HepG2 (cell line): ENCODE results near the gene KIR2DL1. TPM values are rescaled to one million over a fixed set of nuclear protein-coding genes. Genes with fewer than 3 reads are reported as not detected.
"Not testable (repeated sequence)": the region's sequence is repeated elsewhere in the genome, so short reads cannot be mapped to it uniquely, and the experiment has no call there.

Source experiments
- ATAC-seq: fragments of 200-7000 bp; cut with Tn5 transposase; 3 replicates; pipeline ENCODE4 v1.9.1; 2020; ENCODE audit warnings: mild to moderate bottlenecking, moderate library complexity
- BruUV-seq: library from RNA; stranded (reverse); fragments of 400-500 nt; replicated peaks from 2 replicates; lab custom pipeline; 2021; lab: Mats Ljungman, UMichigan
- CTCF ChIA-PET: fragments of 300-600 bp; formaldehyde crosslinking; extraction: SDS; loops from one replicate; lab custom pipeline; 2021; ENCODE audit warnings: low total read pairs, inconsistent platforms, low intra/inter-chr PET ratio; lab: Yijun Ruan, JAX
- POLR2A ChIA-PET: fragments of 350-600 bp; sonication (Branson Sonifier 250); formaldehyde crosslinking; loops from one replicate; lab custom pipeline; 2020; ENCODE audit warnings: antibody characterized with exemption, inconsistent platforms; lab: Yijun Ruan, JAX
- DNase-seq: peaks from one replicate; pipeline ENCODE4 v3.0.0-alpha.2; 2015; ENCODE audit warnings: low spot score
- FAIRE-seq: peaks from 3 replicates; lab custom pipeline; 2011; peaks lifted over from hg19 to GRCh38; lab: Jason Lieb, UNC
- H2AFZ ChIP-seq: one replicate; pipeline ENCODE4 v1.6.1; 2011; ENCODE audit warnings: low read length, inconsistent platforms
- H3K27ac ChIP-seq: fragments of 300-600 bp; 3 replicates; pipeline ENCODE4 v1.8.0; 2011; ENCODE audit warnings: mixed run types, mild to moderate bottlenecking, mixed read lengths, low read length, inconsistent platforms; ENCODE audit not compliant: insufficient read depth; ENCODE audit errors: extremely low read length
- H3K27me3 ChIP-seq, 2 experiments: fragments of 200-600 bp in 1 of 2; 2 replicates in 1 of 2; 3 replicates in 1 of 2; pipeline versions ENCODE4 v1.6.0 to v1.8.0; 2011; ENCODE audit warnings: low read length in 2 of 2, mild to moderate bottlenecking in 2 of 2, moderate library complexity in 2 of 2, inconsistent platforms in 1 of 2; ENCODE audit not compliant: insufficient read depth in 2 of 2, control insufficient read depth in 1 of 2
- H3K36me3 ChIP-seq, 2 experiments: fragments of 200-600 bp in 1 of 2; replicated peaks in 1 of 2; 2 replicates in 1 of 2; 3 replicates in 1 of 2; pipeline versions ENCODE4 v1.5.1 to v1.8.0; 2011; ENCODE audit warnings: low read length in 2 of 2, inconsistent platforms in 1 of 2; ENCODE audit not compliant: insufficient read depth in 2 of 2, control insufficient read depth in 1 of 2
- H3K4me1 ChIP-seq: 2 replicates; pipeline ENCODE4 v1.5.1; 2012; ENCODE audit warnings: low read length, inconsistent platforms; ENCODE audit not compliant: insufficient read depth
- H3K4me2 ChIP-seq: 2 replicates; pipeline ENCODE4 v1.6.0; 2011; ENCODE audit warnings: low read depth, low read length, inconsistent platforms
- H3K4me3 ChIP-seq, 3 experiments: fragments of 200-600 bp in 1 of 3; sonication (generic), shearing (Covaris generic) in 1 of 3; replicated peaks in 1 of 3; 2 replicates each; pipeline ENCODE4 v1.5.1; 2011 to 2016; ENCODE audit warnings: low read length in 3 of 3, inconsistent platforms in 2 of 3, low read depth in 2 of 3, mild to moderate bottlenecking in 2 of 3, control low read depth in 1 of 3, mixed read lengths in 1 of 3; ENCODE audit not compliant: insufficient read depth in 1 of 3
- H3K79me2 ChIP-seq: one replicate; pipeline ENCODE4 v1.6.1; 2011; ENCODE audit warnings: low read length, inconsistent platforms; ENCODE audit not compliant: insufficient read depth
- H3K9ac ChIP-seq: 2 replicates; pipeline ENCODE4 v1.6.0; 2011; ENCODE audit warnings: mild to moderate bottlenecking, low read depth, low read length, inconsistent platforms; ENCODE audit not compliant: insufficient read depth
- H3K9me3 ChIP-seq: 2 replicates; pipeline ENCODE4 v1.5.1; 2012; ENCODE audit warnings: mild to moderate bottlenecking, low read length
- H4K20me1 ChIP-seq: 2 replicates; pipeline ENCODE4 v1.6.0; 2011; ENCODE audit warnings: inconsistent platforms, mild to moderate bottlenecking, low read length, moderate library complexity; ENCODE audit not compliant: insufficient read depth
- WGBS: methylation state at CpG from one replicate; pipeline ENCODE4 v1.1.6; 2017; ENCODE audit warnings: low lambda C conversion rate; 5-methylcytosine and 5-hydroxymethylcytosine counted together
- in situ Hi-C: cut with HindIII; loops from 2 replicates; pipeline ENCODE4 v1.10.0; 2017; ENCODE audit warnings: low pct_unique_long_range_greater_than_20kb; ENCODE audit not compliant: extremely low pct_ligation_motif_present
- intact Hi-C: fragments of 100-400 bp; cut with micrococcal nuclease; formaldehyde crosslinking; loops from one replicate; pipeline ENCODE4 v1.10.0; 2022; ENCODE audit not compliant: unreplicated experiment
- polyA plus RNA-seq, 8 experiments: library from polyadenylated mRNA; depleted of rRNA in 3 of 8; stranded (reverse) in 7 of 8; unstranded in 1 of 8; fragments of >200 nt; fragmentation: Illumina TruSeq in 4 of 8; extraction: Trizol in 4 of 8; gene quantifications; 2 replicates each; pipeline versions ENCODE4 v1.2.1 to v1.2.3, GENCODE V29; 2011 to 2016; ENCODE audit warnings: low read depth in 4 of 8, missing spikeins in 1 of 8, mixed read lengths in 1 of 8; ENCODE audit not compliant: insufficient read depth in 1 of 8
- total RNA-seq, 5 experiments: library from RNA; depleted of rRNA; stranded (reverse); fragments of >200 nt; fragmentation: Illumina TruSeq; extraction: Trizol; gene quantifications; 2 replicates each; pipeline ENCODE4 v1.2.3, GENCODE V29; 2016; ENCODE audit warnings: low read depth in 1 of 5

The KIR2DL1 gene
- total and polyA plus RNA-seq, 2 of the 13 experiments (the other 11 are each of a cell fraction or from before 2014, with no cell fraction given), result not detected

- ATAC-seq, H3K4me1 ChIP-seq, H3K36me3 ChIP-seq, H3K4me2 ChIP-seq, H3K79me2 ChIP-seq, intact Hi-C loops, POLR2A ChIA-PET, H4K20me1 ChIP-seq, H3K4me3 ChIP-seq, H3K27me3 ChIP-seq, DNase-seq, H3K9ac ChIP-seq, BruUV-seq, H3K9me3 ChIP-seq, H3K27ac ChIP-seq, H2AFZ ChIP-seq, FAIRE-seq, in situ Hi-C loops, CTCF ChIA-PET: not testable (repeated sequence)
- 2% methylated on average over 6 of the region's 6 CpGs for WGBS
These were observed 19.3 kb upstream of the KIR2DL1 start for GRCh38 chr19:54750276-54750675.

- H3K4me1 ChIP-seq, H3K36me3 ChIP-seq, DNase-seq, intact Hi-C loops, in situ Hi-C loops, H3K4me2 ChIP-seq, H3K4me3 ChIP-seq, POLR2A ChIA-PET, H2AFZ ChIP-seq, H3K79me2 ChIP-seq, H3K9me3 ChIP-seq, H4K20me1 ChIP-seq, FAIRE-seq, ATAC-seq, BruUV-seq, H3K27me3 ChIP-seq, H3K9ac ChIP-seq, CTCF ChIA-PET, H3K27ac ChIP-seq: not testable (repeated sequence)
- 14% methylated on average over 5 of the region's 12 CpGs for WGBS
These were observed 13.1 kb upstream of the KIR2DL1 start for GRCh38 chr19:54756204-54757110.
